GM19452 (cell line): Measurements from ENCODE around the gene OPN5.

ENCODE experiments used
- ATAC-seq: cut with Tn5 transposase; IDR thresholded peaks from one replicate; pipeline ENCODE4 v1.9.1; 2021; ENCODE audit not compliant: unreplicated experiment

The OPN5 gene

GRCh38 chr6:47854971-47855370, 73.1 kb downstream of the OPN5 start:
- ATAC-seq: no peak

GRCh38 chr6:47859175-47859574, 77.3 kb downstream of the OPN5 start:
- no peak for ATAC-seq

- ATAC-seq: no peak
Observed at GRCh38 chr6:47862731-47863130, 80.9 kb downstream of the OPN5 start.

GRCh38 chr6:47865206-47865605, 83.4 kb downstream of the OPN5 start:
- ATAC-seq: no peak

DNA sequence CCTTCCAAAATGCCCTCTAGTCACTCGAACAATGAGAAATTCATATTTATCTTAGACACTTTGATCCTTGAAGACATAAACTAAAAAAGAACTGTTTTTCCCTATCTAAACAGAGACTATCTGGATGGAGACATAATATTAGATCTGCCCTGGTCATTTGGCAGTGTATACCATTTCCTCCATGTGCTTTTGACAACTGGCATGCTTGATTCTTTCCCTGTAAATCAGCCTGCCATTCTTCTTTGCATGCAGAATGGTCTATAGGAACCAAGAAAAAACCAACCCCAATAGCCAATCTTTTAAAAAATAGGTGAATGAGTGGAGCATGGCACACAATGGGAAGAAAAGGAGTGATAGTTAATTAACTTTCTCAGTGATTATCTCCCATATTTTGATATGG, 93.8 kb downstream of the OPN5 start:
- ATAC-seq: no peak
